Activated T-helper 17 cell treated with anti-CD3 and anti-CD28 coated beads, Interleukin-2, amount 50 U/mL, for 72 hours (primary cell): ENCODE data around the gene LECT2. TPM values are rescaled to one million over a fixed set of nuclear protein-coding genes. Genes with fewer than 3 reads are reported as not detected.

ENCODE experiments used
- total RNA-seq, 2 donors: library from RNA; stranded (reverse); gene quantifications; one replicate each; pipeline ENCODE4 v1.2.3, GENCODE V29; 2022

LECT2 gene
- total RNA-seq, 2 donors from 2014 or later = not detected

Other genes with a start within 250 kb of the LECT2 start
- not detected for gene SLC25A48, start 120.3 kb downstream of the LECT2 start, total RNA-seq
- gene IL9, start 59.1 kb downstream of the LECT2 start, total RNA-seq = 10 to 100 TPM; 10.2 to 29.3 TPM
- gene TGFBI, start 74.0 kb upstream of the LECT2 start, total RNA-seq = under 1 TPM in 1 of 2 donors, not detected in 1; 0.78 TPM
- gene SMAD5, start 177.9 kb upstream of the LECT2 start, total RNA-seq = 10 to 100 TPM; 21.1 to 21.7 TPM
- not detected for gene SMIM32, start 238.2 kb upstream of the LECT2 start, total RNA-seq